HG02798 (cell line): ENCODE results near the gene KIF5C.

Experiments
- ATAC-seq: cut with Tn5 transposase; IDR thresholded peaks from one replicate; pipeline ENCODE4 v1.9.1; 2021; ENCODE audit warnings: mild to moderate bottlenecking; ENCODE audit not compliant: unreplicated experiment, poor library complexity

KIF5C gene

DNA sequence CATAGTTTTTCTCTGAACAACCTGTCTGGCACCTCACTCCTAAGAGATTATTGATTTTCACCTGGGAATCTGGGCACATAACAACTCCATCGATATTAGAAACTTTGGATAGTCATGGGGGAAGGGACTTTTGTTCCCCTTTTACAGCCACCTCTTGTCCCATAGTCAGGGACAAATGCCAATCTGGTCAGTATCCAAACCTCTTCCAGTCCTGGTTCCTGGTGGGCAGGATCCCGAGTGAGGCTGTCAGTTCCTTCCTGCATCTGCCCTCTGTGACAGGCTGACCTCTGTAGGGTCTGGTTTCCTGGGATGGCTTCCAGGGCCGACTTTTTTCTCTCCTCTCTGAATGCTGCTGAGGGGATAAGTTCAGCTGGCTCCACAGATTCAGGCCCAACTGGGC, 11.0 kb downstream of the KIF5C start:
- no peak for ATAC-seq

DNA sequence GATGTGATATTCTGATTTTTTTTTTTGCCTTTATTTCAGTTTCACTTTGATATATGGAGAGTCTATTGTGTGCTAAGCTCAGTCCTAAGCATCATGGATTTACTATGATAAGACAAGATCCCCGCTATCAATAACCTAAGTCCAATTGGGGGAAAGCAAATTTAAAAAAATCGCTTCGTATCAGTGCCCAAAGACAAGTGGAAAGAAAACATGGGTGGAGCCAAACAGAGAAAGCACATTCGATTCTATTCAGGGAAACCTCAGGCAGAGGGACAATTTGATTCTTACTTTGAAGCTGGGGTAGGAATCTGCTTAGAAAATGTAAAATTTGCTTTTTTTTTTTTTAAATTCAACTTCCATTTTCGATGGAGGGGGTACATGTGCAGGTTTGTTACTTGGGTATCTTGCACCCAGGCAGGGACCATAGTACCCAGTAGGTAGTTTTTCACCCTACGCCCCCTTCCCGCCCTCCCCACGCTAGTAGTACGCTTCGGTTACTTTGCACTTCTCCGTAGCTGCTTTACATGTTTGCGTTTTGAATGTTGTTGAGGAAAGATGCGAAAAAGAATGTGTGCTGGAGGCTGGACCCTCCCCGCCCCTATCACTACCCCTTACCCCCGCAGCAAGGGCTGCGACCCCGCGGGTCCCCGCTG, 12.4 kb downstream of the KIF5C start:
- ATAC-seq = no peak

DNA sequence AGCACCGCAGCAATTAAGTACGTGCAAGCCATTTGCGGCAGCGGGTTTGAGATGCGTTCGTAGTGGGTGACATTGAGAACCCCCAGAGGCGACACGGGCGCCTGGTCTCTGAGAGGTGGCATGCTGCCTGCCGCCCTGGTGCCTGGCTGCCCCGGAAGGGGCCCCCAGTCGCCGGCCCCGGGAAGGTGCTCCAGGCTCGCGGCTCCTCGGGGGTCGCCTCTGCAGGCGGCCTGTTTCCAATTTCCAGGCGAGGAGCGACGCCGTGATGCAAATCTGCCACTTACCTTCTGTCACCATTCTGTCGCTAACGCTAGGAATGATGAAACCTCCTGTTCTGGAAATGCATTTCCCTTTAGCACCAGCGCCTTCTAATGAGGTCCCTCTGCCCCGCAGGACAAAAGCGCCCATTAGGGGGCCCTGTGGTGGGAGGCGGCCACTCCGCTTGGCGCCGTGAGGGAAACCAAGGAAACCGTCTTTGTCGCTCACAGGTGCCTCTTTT, 13.0 kb downstream of the KIF5C start:
- no peak for ATAC-seq

DNA sequence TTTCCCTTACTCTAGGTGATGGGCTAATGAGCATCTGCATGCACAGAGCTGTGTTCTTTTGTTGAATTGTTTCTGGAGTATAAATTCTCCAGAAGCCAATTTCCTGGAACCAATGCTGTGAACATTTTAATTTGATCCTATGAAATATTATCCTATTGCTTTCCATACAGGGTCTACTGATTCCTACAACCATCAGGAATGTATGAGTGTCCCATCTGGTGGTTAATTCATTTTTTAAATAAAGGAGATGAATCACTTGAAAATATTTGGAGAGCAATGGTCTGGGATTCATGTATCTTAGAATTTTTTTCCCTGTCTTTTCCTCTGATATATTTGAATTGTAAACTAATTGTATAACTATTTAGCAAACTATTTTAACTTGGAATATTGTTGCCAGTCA, 14.0 kb downstream of the KIF5C start:
- ATAC-seq = no peak

DNA sequence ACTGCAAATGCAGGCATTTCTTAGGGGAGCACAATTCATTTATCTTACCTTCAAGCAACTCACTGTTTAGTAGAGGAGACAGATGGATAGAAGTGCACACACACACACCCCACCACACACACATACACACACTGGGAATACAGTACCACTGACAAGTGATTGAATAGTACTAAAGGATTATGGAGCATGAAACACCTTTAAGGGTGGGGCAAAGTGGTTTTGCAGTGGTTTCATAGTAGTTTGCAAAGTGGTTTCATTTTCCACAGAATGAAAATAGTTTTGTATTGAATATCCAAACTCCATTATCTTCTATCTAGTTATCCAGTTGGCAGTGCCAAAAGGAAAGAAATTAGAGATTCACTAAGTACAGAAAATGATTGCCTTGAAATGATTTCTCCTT, 18.9 kb downstream of the KIF5C start:
- ATAC-seq = no peak

DNA sequence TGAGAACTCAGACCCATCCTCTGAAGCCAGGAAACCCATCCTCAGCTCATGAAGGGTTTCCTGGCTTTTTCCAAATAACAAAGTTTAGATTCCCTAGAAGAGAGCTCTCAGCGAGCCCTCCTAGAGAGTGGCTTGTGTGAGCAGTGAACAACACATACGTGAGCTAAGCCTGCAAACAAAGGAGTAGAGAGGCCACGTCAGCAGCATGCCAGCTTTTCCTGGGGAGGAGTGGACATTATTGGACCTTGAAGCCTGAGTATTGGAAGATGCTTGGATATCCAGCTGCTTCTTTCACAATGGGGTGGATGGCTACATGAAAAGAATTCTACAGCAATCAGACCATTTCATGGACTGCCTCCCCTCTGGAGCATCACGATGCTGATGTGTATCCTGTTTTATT, 21.1 kb downstream of the KIF5C start:
- ATAC-seq = no peak

DNA sequence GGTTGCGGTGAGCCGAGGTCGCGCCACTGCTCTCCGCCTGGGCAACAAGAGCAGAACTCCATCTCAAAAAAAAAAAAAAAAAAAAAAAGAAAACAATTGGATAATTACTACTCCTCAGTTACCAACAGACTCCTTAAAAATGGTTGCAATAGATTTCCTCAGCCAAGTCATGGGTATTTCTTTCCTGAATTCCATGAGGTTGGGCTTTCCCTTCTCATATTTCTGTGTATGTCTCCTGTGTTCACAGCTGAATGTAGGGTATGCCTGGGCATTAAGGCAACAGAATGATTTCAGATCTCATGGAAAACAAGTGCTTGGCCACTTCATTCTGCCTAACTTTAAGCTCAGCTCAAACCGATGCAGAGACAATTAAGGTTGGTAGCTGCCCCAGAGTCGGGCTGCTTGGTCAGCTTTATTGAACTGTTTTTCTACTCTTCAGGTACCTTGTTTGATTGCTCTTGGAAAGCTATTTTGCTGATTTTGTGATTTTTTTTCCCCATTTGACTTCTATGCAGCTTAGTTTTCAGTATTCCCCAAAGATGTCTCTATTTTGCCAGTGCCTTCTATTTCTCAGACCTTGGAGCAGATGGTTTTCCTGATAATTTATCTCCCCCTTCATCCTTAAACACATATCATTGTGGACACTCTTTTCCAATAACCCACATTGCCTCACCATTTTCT, 24.8 kb downstream of the KIF5C start:
- no peak for ATAC-seq

DNA sequence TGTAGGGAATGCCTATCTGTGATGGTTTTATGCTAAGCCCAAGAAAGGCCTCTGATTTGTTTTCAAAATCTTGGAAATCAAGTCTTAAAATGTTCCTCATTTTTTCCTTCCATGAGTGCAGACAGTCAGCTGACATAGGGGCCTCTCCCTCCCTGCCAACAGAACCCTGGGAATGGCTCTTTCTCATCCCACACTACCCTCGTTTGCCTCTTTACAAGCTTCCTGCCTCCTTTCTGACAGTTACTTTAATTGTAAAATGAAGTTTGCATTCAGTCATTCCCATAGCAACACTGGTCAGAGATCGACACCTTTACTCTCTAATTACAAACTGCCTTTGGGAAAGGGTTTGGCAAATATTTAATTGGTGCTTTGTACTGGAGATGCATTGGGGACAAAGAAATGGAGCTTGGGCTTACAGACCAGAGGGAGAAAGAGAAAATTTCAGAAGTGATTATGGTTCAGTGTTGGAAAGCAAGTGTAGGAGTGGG, 25.4 kb downstream of the KIF5C start:
- ATAC-seq = no peak

DNA sequence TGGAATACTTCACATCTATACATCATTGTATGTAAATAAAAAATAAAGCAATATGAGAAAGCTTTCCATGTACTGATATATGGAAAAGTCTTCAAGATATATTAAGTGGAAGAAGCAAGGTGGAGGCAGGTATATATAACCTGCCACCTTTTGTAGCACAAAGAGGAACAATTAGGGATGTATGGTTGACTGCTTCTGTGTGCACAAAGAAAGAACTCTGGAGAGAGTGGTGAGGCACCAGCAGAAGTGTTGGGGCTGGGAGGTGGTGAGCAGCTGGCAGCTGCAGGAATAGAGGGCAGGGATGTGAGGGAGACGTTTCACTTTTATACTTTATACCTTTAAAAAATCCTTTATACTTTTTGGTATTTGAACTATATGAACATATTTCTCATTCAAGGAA, 26.1 kb downstream of the KIF5C start:
- no peak for ATAC-seq

DNA sequence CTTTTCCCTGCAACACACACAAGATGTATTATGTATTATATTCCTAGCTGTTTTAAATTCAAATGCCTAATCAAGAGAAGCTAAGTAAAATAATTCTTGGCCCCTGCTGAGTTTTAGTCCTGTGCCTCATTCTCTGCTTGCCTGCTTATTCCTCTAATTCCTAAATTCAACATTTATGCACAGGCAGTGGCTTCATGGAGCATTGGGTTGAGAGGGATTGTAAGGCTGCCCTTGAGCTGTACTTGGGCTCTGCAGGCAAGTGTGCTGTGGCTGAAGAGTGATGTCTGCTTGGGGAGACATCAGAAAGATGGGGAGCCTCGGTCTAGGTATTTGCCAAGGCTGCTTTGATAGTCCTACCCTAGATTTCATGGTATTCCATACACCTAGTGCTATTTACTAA, 27.8 kb downstream of the KIF5C start:
- ATAC-seq = no peak

DNA sequence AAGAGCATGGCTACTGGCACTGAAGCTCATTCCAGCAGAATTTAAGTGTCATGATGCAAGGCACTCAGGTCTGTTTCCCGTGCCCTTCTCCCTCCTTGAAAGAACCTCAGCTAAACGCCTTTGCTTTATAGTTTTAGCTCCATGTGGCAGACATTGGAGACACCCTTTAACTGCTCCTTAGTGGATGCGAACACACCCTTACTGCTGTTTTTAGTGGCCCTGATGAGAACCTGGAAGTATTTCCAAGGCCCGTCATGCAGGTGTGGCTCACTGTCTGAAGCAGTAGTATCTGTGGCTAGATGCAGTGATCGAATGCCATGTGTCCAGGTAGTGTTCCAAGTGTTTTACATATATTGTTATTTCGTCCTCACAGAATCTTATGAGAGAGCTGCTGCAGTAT, 28.3 kb downstream of the KIF5C start:
- no peak for ATAC-seq

DNA sequence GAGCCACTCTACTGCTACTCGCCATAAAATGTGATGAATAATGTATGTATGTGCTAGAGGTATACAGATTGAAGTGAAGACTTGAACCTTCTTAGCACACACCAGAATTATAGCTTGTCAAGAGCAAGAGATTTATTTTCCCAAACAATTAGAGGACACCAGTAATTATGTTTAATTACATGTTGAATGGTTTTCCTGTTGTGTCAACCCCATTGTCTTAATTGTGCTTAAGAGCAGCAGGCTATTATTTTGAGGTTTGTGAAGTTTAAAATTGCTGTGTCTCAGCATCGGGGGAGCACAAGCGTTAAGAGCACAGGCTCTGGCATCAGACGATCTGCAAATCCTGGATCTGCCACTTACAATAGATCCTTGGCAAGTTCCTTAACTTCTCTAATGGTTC, 29.0 kb downstream of the KIF5C start:
- ATAC-seq = no peak

DNA sequence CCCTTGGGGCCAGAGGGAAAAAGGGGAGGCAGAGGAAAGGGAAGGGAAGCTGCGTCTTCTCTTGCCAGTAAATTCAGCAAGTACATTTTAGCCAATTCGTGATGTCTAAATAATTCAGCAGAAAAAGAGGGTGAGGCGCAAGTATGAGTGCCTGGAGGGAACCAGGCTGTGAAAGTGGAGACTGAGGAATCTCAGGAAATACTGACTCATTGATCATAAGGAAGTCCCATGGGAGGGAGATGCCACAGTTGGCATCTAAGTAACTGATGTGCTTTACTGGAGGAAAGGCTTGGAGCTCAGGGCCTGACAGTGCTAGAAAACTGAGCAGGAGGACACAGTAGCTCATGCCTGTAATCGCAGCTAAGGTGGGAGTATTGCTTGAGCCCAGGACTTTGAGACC, 31.1 kb downstream of the KIF5C start:
- ATAC-seq = no peak

DNA sequence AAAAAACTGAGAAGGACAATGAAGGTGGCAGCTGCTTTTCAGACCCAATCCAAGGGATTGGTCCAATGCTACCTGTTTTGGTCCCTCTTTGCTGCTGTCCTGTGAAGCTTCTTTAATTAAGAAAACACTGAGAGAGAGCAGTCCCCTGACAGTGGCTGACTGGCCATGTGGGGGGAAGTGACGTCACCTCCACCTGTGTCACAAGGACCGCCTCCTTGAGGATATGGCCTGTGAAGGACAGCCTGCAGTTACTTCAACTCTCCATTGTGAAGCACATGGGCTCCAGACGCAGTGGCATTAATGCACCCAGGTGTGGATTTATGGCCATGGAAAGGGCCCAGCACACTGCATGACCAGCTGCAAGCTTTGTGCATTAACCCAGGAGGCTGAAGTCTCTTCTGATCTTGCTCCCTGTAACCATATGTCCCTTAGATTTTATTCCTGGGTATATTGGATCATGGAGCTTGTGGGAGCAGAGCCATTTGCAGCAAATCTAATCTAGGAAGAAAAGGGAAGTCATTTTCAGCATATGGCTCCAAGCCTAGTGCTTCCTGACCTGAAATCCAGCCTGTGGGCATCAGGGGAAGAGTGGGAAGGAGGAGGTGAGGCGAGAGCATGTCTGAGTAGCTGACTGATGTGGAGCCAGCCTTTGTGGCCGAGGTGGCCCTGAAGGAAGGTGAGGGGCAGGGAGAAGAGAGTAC, 32.2 kb downstream of the KIF5C start:
- ATAC-seq = peak; percentile 40

DNA sequence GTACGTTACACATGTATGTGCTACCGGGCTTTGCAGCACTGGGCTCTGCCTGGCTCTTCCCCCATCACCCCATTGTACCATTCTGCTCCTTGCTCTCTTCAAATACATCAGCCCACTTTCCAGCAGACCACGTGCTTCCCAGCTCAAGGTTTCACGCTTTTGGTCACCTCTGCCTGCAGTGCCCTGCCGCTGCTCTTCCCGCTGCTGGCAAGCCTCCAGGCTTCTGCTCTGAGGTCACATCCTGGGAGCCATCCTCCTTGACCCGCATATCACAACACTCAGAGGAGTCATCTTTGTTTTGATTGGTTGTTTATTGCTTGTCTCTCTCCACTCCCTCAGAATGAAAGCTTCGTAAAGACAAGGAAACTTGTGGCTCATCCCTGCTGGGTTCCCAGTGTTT, 34.1 kb downstream of the KIF5C start:
- no peak for ATAC-seq

DNA sequence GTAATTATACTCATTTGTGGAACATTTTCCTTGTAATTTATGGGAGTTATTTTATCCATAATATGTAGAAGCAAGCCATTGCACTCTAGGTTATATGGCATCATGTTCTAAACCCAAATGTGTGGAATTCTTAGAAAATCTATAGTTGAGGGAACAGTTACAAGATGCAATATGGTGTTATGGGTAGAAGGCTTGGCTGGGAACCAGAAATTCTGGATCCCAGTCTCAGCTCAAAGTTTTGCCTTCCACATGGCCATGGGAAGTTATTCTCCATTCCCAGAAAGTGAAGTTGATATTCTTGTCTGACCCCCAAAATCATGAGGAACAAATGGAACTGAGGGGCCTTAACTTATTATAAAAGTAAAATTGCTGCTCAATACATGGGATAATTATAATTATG, 38.0 kb downstream of the KIF5C start:
- no peak for ATAC-seq

DNA sequence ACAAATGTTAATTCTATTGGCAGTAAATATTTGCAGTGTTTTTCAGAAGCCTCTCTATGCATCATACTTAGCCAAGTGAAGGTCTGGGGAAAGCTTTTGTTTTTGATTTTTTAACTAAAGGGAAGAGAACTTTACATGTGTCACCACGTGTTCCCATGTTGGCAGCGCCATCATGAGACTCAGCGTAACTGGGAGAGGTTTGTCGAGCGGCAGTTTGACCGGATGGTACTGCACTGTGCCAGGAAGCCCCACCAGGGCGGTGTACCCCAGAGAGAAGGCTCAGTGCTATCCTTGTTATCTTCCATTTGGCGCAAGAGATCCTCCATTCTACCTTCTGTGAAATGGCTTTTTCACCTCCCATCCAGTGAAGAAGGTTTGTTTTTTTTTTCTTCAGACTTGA, 38.5 kb downstream of the KIF5C start:
- no peak for ATAC-seq

DNA sequence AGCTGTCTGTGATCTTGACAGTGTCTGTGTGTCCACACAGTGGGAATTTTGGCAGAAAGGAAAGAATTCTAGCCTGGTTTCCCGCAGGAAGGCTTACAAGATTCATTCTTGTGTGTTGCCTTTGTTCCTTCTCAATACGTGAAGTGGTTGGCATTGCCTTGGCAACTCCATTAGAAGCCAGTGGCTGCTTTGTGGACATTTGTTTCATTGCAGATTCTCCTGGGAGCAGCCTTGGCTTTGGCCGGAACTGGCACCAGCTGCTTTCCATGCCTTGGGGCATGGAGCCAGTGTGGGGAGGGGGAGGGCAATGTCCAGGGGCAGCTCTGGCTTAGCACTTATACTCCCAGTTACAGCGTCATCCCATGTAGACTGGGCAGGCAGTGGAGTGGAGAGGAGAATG, 39.4 kb downstream of the KIF5C start:
- ATAC-seq = no peak

DNA sequence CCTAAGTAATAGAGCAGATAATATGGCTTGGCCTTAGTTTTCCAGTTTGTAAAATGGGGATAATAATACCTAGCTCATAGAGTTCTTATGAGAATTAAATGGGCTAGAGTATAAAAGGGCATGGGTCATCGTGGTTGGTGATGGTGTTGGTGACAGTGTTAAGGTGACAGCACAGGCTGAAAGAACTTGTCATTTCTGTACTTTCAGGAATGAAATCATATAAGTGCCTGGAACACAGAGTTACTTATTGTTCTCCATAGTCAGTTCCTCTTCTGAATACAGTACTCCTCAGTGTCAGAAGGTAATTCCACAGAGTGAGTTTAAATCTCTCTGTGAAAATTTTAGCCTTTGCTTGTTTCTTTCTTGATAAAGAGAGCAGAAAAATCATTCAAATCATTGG, 42.4 kb downstream of the KIF5C start:
- ATAC-seq = no peak

DNA sequence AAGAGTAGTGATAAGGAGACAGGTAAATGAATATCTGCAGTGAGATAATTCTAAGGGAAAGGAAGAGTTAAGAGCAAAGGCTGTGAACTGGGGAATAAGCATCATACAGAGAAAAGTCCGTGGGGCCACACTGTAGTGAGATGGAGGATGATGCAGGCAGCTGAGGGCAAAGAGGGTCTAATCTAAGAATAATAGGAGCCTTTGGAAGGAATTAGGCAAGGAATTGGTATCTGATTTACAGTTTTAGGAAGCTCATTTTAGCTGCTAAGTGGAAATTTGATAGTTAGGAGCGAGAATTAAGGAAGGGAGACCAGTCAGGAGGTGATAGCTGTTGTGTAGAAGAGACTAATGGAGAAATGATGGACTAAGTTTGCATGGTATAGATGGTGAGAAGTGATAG, 43.5 kb downstream of the KIF5C start:
- ATAC-seq = no peak

DNA sequence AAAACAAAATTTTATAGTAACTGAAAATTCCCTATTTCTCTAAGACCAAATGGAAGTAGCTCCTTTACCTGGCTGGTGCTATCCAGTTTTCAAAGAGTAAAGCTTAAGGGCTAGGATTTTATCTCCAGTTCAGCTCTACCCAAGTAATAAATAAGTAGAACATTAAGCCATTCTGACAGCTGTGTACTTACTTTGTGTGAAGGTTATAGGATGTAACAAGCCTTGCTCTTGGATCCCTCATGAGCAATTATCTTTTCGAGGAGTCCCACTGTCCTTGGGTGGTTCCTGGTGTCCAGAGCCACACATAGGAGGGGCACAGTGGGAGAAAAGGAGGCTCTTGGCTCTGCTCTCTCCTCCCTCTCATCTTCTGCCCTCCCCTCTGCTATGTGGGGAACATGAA, 45.5 kb downstream of the KIF5C start:
- no peak for ATAC-seq
